ENCODE measurements around the gene FTH1.
"Not testable (repeated sequence)": the region's sequence is repeated elsewhere in the genome, so short reads cannot be mapped to it uniquely, and the experiment has no call there.

FTH1 gene

GRCh38 chr11:61963282-61964057 is 4.0 kb downstream of the FTH1 start:
- peak; percentile 50 for DNase-seq

GRCh38 chr11:61963016-61963281 is 4.5 kb downstream of the FTH1 start:
- DNase-seq: peak; percentile 61

- DNase-seq: peak; percentile 39
Measured at GRCh38 chr11:61962213-61963015, 5.0 kb downstream of the FTH1 start.

GRCh38 chr11:61961570-61962212 is 5.7 kb downstream of the FTH1 start:
- DNase-seq: no peak

- DNase-seq: peak; percentile 12
Measured at GRCh38 chr11:61960532-61960931, 6.9 kb downstream of the FTH1 start.

GRCh38 chr11:61959678-61960077 is 7.8 kb downstream of the FTH1 start:
- DNase-seq: peak; percentile 17

- DNase-seq: peak; percentile 17
Measured at GRCh38 chr11:61959114-61959513, 8.3 kb downstream of the FTH1 start.

GRCh38 chr11:61958590-61958989 is 8.8 kb downstream of the FTH1 start:
- no peak for DNase-seq

- DNase-seq: no peak
Measured at GRCh38 chr11:61957021-61957770, 10.2 kb downstream of the FTH1 start.

- no peak for DNase-seq
Measured at GRCh38 chr11:61956191-61957020, 11.0 kb downstream of the FTH1 start.

- peak; percentile 54 for DNase-seq
Measured at GRCh38 chr11:61955422-61956135, 11.9 kb downstream of the FTH1 start.

- no peak for DNase-seq
Measured at GRCh38 chr11:61954851-61955421, 12.5 kb downstream of the FTH1 start.

- DNase-seq: no peak
Measured at GRCh38 chr11:61954106-61954850, 13.2 kb downstream of the FTH1 start.

- DNase-seq: not testable (repeated sequence)
Measured at GRCh38 chr11:61953632-61954031, 13.8 kb downstream of the FTH1 start.

- no peak for DNase-seq
Measured at GRCh38 chr11:61952882-61953281, 14.6 kb downstream of the FTH1 start.

GRCh38 chr11:61951484-61952135 is 15.8 kb downstream of the FTH1 start:
- no peak for DNase-seq

GRCh38 chr11:61950035-61950547 is 17.3 kb downstream of the FTH1 start, which contains the start of gene BEST1:
Gene BEST1, plus strand, starts transcription at chr11:61950351. Its CDS starts 1,456 bp downstream, at chr11:61951807.
- DNase-seq: no peak

GRCh38 chr11:61949169-61950034 is 18.0 kb downstream of the FTH1 start:
- DNase-seq: no peak

Data from activated T-cell treated with anti-CD3 and anti-CD28 coated beads, Interleukin-2, amount 50 U/mL, for 1 hour (primary cell).